HG02970 (cell line): ENCODE measurements around the gene ZNF710.

ENCODE experiments used
- ATAC-seq: cut with Tn5 transposase; IDR thresholded peaks from one replicate; pipeline ENCODE4 v1.9.1; 2021; ENCODE audit warnings: mild to moderate bottlenecking, moderate library complexity, moderate number of reproducible peaks; ENCODE audit not compliant: unreplicated experiment, low FRiP score

Gene ZNF710

GRCh38 chr15:90075420-90076289 lies 74.5 kb downstream of the ZNF710 start:
- no peak for ATAC-seq

- ATAC-seq = no peak
Observed at GRCh38 chr15:90076716-90077115, 75.6 kb downstream of the ZNF710 start.

- ATAC-seq = no peak
Observed at GRCh38 chr15:90078965-90079364, 77.8 kb downstream of the ZNF710 start.

- no peak for ATAC-seq
Observed at GRCh38 chr15:90079619-90080457, 78.7 kb downstream of the ZNF710 start.

GRCh38 chr15:90080458-90080755 lies 79.3 kb downstream of the ZNF710 start:
- ATAC-seq = no peak

GRCh38 chr15:90080818-90081393 lies 79.8 kb downstream of the ZNF710 start:
- no peak for ATAC-seq

GRCh38 chr15:90082140-90082715 lies 81.1 kb downstream of the ZNF710 start:
- no peak for ATAC-seq

- ATAC-seq = no peak
Observed at GRCh38 chr15:90083419-90083818, 82.3 kb downstream of the ZNF710 start.

- no peak for ATAC-seq
Observed at GRCh38 chr15:90083954-90084607, 83.0 kb downstream of the ZNF710 start.

- no peak for ATAC-seq
Observed at GRCh38 chr15:90084876-90085423, 83.8 kb downstream of the ZNF710 start.

GRCh38 chr15:90085565-90085964 lies 84.4 kb downstream of the ZNF710 start:
- ATAC-seq = no peak

GRCh38 chr15:90086868-90087268 lies 85.7 kb downstream of the ZNF710 start:
- ATAC-seq = no peak

GRCh38 chr15:90087454-90088154 lies 86.5 kb downstream of the ZNF710 start:
- ATAC-seq = no peak

- no peak for ATAC-seq
Observed at GRCh38 chr15:90090226-90090848, 89.2 kb downstream of the ZNF710 start.

GRCh38 chr15:90091156-90091931 lies 90.2 kb downstream of the ZNF710 start:
- no peak for ATAC-seq

- no peak for ATAC-seq
Observed at GRCh38 chr15:90095521-90095959, 94.4 kb downstream of the ZNF710 start.

- ATAC-seq = peak; percentile 42
Observed at GRCh38 chr15:90097475-90097874, 96.4 kb downstream of the ZNF710 start.
